ENCODE results near the gene CRB1. TPM values are rescaled to one million over a fixed set of nuclear protein-coding genes. Genes with fewer than 3 reads are reported as not detected.

The CRB1 gene
- total RNA-seq, 2 donors from 2014 or later = not detected

DNA sequence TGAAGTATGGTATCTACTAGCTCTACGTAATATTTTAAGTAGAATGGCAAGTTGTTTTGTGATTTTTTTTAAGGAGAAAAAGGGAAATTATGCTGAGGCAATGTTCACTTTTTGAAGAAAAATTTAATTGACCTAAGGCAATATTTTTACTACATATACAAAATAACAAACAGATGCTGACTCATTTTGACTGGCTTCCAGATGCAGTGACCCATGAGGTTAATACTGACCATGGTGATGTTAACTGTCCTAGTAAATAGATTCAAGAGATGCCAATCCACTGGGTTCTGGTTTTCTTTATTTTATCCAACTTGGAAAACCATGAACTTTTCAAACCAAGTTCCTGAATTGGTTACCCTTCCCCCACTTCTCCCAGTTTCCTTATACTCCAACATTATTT is 154.9 kb downstream of the CRB1 start:
- Mint-ChIP-seq H3K27ac (no peak overlapping the region), H3K4me3 (no peak overlapping the region), H3K36me3 (ENCODE audit: low read depth) (no peaks in the 10 kb centered on the region), H3K27me3 (ENCODE audit: insufficient read depth) (no peaks in the 10 kb centered on the region), H3K9me3 (no peaks in the 10 kb centered on the region), H3K4me1 (no peaks in the 10 kb centered on the region)
- no peak overlapping the region for H3K27ac ChIP-seq (ENCODE audit: low read depth, low read length)
- no peaks in the 10 kb centered on the region for H3K4me1 ChIP-seq (ENCODE audit: control insufficient read depth, insufficient read depth, low read length)
- WGBS, 2 experiments (ENCODE audit: insufficient coverage in 1 of 2, insufficient read length in 1 of 2) = 95% methylated on average over 1 of the region's 1 CpG; no CpG with 5 or more reads in 1 of the 2 experiments
- TF ChIP-seq, protein P1, sequence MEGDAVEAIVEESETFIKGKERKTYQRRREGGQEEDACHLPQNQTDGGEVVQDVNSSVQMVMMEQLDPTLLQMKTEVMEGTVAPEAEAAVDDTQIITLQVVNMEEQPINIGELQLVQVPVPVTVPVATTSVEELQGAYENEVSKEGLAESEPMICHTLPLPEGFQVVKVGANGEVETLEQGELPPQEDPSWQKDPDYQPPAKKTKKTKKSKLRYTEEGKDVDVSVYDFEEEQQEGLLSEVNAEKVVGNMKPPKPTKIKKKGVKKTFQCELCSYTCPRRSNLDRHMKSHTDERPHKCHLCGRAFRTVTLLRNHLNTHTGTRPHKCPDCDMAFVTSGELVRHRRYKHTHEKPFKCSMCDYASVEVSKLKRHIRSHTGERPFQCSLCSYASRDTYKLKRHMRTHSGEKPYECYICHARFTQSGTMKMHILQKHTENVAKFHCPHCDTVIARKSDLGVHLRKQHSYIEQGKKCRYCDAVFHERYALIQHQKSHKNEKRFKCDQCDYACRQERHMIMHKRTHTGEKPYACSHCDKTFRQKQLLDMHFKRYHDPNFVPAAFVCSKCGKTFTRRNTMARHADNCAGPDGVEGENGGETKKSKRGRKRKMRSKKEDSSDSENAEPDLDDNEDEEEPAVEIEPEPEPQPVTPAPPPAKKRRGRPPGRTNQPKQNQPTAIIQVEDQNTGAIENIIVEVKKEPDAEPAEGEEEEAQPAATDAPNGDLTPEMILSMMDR (conservative IDR thresholded peaks at IDR 0.05) = no peak
- no peak for DNase-seq
- H3K4me3 ChIP-seq (ENCODE audit: low read length) = no peak overlapping the region
- no peaks in the 10 kb centered on the region for H3K27me3 ChIP-seq (ENCODE audit: control insufficient read depth, insufficient read depth, low read length, poor library complexity, severe bottlenecking)
- no peaks in the 10 kb centered on the region for H3K9me3 ChIP-seq (ENCODE audit: control insufficient read depth, low read length)
- no peaks in the 10 kb centered on the region for H3K36me3 ChIP-seq (ENCODE audit: control insufficient read depth, insufficient read depth, low read length)
- H3K9ac ChIP-seq (ENCODE audit: extremely low read depth, low read length, poor library complexity, severe bottlenecking) = no peak overlapping the region

DNA sequence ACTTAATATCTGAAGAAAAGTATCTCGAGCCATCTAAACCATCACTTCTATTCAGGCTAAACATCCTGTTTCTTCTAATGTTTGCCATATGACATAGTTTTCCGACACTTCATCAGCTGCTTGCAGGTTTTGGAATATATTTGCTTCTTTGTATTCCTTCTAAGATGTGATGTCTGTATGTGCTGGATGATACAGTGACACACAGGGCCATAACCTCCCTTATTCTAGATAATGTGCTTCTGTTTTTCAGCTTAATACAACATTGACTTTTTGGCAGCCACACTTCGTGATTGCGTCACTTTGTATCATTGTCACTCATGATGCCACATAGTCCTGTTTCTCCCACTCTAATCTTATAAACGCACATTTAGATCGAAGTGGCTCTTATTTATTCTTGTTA is 156.3 kb downstream of the CRB1 start:
- no peak overlapping the region for H3K27ac ChIP-seq (ENCODE audit: low read depth, low read length)
- WGBS, 2 experiments (ENCODE audit: insufficient coverage in 1 of 2, insufficient read length in 1 of 2) = 93 to 100% methylated on average over 2 to 6 of the region's 6 CpGs
- H3K9me3 Mint-ChIP-seq = no peaks in the 10 kb centered on the region
- DNase-seq = no peak
- H3K36me3 ChIP-seq (ENCODE audit: control insufficient read depth, insufficient read depth, low read length) = no peaks in the 10 kb centered on the region
- H3K36me3 Mint-ChIP-seq (ENCODE audit: low read depth) = no peaks in the 10 kb centered on the region
- peaks cover 1% of the 10 kb centered on the region for H3K4me1 Mint-ChIP-seq
- no peak overlapping the region for H3K9ac ChIP-seq (ENCODE audit: extremely low read depth, low read length, poor library complexity, severe bottlenecking)
- H3K27me3 Mint-ChIP-seq (ENCODE audit: insufficient read depth) = no peaks in the 10 kb centered on the region
- H3K4me3 ChIP-seq (ENCODE audit: low read length) = no peak overlapping the region
- H3K27me3 ChIP-seq (ENCODE audit: control insufficient read depth, insufficient read depth, low read length, poor library complexity, severe bottlenecking) = no peaks in the 10 kb centered on the region
- no peak overlapping the region for H3K4me3 Mint-ChIP-seq
- no peaks in the 10 kb centered on the region for H3K4me1 ChIP-seq (ENCODE audit: control insufficient read depth, insufficient read depth, low read length)
- TF ChIP-seq, protein P1 (conservative IDR thresholded peaks at IDR 0.05) = no peak
- H3K27ac Mint-ChIP-seq = no peak overlapping the region
- no peaks in the 10 kb centered on the region for H3K9me3 ChIP-seq (ENCODE audit: control insufficient read depth, low read length)

DNA sequence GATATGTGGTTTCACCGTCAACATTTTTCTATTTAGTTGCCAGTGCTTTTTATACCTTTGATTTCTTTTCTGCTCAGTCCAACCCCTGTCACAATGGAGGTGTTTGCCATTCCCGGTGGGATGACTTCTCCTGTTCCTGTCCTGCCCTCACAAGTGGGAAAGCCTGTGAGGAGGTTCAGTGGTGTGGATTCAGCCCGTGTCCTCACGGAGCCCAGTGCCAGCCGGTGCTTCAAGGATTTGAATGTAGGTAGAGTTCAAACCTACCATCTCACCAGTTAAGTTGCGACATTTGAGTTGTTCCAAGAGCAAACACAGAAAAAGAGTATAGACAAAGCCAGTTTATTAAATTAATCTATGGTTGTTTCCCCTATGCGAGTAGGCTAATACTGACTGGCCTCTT is 161.3 kb downstream of the CRB1 start:
- H3K36me3 Mint-ChIP-seq (ENCODE audit: low read depth) = no peaks in the 10 kb centered on the region
- Histone ChIP-seq H3K4me1 (ENCODE audit: control insufficient read depth, insufficient read depth, low read length) (no peaks in the 10 kb centered on the region), H3K36me3 (ENCODE audit: control insufficient read depth, insufficient read depth, low read length) (no peaks in the 10 kb centered on the region), H3K4me3 (ENCODE audit: low read length) (no peak overlapping the region), H3K9me3 (ENCODE audit: control insufficient read depth, low read length) (no peaks in the 10 kb centered on the region), H3K9ac (ENCODE audit: extremely low read depth, low read length, poor library complexity, severe bottlenecking) (no peak overlapping the region), H3K27ac (ENCODE audit: low read depth, low read length) (no peak overlapping the region), H3K27me3 (ENCODE audit: control insufficient read depth, insufficient read depth, low read length, poor library complexity, severe bottlenecking) (no peaks in the 10 kb centered on the region)
- TF ChIP-seq, protein P1 (conservative IDR thresholded peaks at IDR 0.05) = no peak
- 92 to 100% methylated on average over 1 to 7 of the region's 7 CpGs for WGBS, 2 experiments (ENCODE audit: insufficient coverage in 1 of 2, insufficient read length in 1 of 2)
- peaks cover 2% of the 10 kb centered on the region for H3K4me1 Mint-ChIP-seq
- DNase-seq = no peak
- no peak overlapping the region for H3K4me3 Mint-ChIP-seq
- no peaks in the 10 kb centered on the region for H3K27me3 Mint-ChIP-seq (ENCODE audit: insufficient read depth)
- no peaks in the 10 kb centered on the region for H3K9me3 Mint-ChIP-seq
- H3K27ac Mint-ChIP-seq = no peak overlapping the region
